GM18867 (cell line): ENCODE data around the gene STRN4.
"Not testable (repeated sequence)": the region's sequence is repeated elsewhere in the genome, so short reads cannot be mapped to it uniquely, and the experiment has no call there.

Experiments
- ATAC-seq: cut with Tn5 transposase; IDR thresholded peaks from one replicate; pipeline ENCODE4 v1.9.1; 2021; ENCODE audit warnings: mild to moderate bottlenecking, moderate library complexity; ENCODE audit not compliant: unreplicated experiment

The STRN4 gene

DNA sequence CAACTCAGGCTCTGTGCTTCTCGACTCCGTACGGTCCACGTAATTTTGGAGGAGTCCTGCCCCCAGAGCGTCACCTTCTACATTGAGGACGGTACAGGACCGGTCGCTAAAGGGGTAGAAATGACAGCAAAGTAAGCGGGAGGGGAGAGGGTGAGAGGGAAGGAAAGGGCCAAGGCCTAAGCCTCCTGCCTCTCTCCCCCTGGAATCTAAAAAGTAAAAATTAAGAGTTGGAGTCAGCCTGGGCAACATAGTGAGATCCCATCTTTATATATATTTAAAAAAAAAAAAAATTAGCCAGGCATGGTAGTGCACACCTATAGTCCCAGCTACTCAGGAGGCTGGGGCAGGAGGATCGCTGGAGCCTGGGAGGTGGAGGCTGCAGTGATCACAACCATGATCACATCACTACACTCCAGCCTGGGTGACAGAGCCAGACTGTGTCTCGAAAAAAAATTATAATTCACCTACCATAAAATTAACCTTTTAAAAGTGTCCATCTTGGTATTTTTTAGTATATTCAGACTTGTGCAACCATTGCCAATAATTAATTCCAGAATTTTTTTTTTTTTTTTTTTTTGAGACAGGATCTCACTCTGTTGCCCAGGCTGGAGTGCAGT lies 29.5 kb upstream of the STRN4 start:
- ATAC-seq = no peak

DNA sequence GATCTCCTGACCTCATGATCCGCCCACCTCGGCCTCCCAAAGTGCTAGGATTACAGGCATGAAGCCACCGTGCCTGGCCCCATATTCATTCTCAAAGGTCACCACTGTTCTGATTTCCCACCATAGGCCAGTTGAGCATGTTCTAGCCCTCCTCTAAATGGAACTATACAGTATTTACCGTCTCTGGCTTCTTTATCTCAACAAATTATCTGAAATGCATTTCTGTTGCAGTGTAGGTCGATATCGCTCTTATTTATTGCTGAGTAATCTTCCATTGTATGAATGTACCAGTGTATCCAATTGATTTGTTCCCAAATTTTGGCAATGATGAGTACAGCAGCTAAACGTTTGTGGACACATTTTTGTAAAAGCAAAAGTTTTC lies 26.8 kb upstream of the STRN4 start:
- no peak for ATAC-seq

DNA sequence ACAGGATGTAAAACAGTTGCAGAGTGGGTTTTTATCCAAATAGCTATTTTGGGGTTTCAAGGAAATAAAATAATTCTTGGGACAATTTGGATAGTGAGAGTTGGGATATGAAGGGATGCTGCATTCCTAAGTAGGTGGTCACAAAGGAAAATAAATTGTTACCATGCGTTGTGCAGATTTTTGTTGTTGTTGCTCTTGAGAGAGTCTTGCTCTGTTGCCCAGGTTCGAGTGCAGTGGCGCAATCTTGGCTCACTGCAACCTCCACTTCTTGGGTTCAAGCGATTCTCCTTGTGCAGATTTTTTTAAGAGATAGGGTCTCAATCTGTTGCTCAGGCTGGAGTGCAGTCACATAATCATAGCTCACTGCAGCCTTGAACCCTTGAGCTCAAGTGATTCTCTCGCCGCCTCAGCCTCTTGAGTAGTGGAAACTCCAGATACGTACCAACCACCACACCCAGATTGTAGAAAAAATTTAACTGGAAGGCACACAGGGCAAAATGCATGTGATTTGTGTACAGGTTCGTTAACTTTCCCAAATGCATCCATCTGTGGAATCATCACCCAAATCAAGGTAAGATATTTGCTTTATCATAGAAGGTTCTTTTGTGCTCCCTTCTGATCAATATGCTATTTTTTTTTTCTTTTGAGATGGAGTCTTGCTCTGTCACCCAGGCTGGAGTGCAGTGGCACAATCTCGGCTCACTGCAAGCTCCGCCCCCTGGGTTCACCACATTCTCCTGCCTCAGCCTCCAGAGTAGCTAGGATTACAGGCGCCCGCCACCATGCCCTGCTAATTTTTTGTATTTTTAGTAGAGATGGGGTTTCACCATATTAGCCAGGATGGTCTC lies 26.1 kb upstream of the STRN4 start:
- ATAC-seq = no peak

DNA sequence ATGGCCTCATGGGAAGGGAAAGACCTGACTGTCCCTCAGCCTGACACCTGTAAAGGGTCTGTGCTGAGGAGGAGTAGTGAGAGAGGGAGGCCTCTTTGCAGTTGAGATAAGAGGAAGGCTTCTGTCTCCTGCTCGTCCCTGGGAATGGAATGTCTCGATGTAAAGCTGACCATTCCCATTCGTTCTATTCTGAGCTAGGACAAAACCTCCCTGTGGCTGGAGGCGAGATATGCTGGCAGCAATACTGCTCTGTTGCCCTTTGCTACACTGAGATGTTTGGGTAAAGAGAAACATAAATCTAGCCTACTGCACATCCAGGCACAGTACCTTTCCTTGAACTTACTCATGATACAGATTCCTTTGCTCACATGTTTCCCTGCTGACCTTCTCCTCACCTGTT lies 22.5 kb upstream of the STRN4 start:
- not testable (repeated sequence) for ATAC-seq

DNA sequence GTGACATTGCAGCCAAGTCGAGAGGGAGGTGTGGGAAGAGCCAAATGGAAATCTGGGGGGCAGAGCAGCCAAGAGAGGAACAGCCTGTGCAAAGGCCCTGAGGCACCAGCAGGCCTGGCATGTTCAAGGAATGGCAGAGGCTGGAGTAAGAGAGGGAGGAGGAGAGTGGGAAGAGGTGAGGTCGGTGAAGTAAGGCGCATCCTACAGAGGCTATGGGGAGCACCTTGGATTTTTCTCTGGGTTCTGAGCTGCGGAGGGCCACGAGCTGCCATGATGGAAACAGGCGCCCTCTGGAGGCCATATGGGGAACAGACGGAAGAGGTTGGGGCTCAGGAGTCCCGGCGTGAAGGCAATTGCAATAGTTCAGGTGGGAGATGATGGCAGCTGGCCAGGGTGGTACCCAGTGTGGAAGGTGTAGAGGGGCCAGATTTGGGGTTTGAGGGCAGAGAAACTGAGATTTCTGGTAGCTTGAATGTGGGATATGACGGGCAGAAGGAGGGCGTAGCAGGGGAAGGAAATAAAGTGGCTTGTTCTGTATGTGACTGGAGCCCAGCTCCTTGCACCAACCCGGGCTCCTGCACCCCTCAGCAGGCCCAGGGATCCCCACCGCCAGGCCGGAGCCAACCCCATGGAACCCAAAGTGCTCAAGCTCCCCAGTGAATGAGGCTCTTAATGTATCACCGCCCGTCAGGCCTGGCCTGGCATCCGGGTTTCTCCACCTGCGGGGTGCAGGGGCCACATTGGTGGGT lies 20.5 kb upstream of the STRN4 start:
- ATAC-seq = no peak

DNA sequence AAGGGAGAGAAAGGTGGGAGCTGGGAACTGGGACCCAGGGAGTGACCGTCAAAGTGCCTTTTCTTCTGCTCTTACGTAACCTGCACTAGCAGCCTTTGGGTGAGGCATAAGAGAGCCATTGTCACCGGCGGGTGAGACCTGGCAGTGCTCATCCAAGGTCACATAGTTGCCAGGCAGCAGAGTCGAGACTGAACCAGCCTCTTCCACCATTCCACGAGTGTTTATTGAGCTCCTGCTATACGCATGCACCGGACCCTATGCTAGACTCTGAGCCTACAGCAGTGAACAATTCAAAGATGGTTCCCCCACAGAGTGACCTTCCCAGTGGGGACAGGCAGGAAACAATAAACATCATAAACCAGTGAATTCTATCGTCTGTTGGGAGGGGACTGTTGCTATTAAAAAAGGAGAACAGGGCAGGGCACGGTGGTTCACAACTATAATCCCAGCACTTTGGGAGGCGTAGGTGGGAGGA lies 18.6 kb upstream of the STRN4 start:
- ATAC-seq = no peak

DNA sequence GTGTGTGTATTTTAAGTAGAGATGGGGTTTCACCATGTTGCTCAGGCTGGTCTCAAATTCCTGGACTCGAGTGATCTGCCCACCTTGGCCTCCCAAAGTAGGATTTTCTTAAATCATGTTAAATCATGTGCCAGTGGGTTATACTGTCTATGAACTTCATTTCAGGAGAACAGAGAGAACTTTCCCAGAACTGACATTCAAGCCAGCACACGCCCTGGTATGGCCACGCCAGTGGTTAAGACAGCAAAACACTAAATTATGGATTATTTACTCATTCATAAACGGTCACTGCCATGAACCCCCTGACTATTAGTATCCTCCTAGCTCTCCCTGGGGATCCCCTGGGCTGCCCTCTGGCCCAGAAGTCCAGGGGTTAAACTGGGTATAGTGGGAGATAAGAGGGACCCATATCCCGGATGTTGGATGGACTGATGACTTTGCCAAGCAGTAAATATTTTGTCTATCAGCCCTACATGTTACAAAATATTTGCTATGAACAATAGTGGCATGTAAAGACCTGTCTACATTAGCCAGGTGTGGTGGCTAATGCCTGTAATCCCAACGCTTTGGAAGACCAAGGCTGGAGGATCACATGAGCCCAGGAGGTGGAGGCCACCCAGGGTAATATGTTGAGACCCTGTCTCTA lies 16.1 kb upstream of the STRN4 start:
- no peak for ATAC-seq

DNA sequence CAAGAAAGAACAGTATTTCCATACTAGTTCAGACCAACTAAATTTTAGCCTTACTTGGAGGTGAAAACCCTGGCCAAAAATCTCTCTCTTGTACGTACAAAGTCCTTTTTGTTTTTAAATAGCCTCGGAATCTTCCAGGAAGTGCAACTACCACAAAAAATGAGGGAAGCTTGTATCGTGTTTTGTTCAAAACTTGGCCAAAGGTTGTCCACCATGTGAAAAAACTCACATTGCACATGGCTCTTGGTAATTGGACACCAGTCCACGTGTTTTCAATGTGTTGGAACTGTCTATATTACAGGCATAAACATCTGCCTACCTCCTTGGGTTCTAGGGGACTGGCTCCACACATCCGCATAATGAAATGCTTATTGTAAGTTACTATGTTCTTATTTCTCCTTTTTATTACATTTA lies 15.2 kb upstream of the STRN4 start:
- ATAC-seq = no peak

DNA sequence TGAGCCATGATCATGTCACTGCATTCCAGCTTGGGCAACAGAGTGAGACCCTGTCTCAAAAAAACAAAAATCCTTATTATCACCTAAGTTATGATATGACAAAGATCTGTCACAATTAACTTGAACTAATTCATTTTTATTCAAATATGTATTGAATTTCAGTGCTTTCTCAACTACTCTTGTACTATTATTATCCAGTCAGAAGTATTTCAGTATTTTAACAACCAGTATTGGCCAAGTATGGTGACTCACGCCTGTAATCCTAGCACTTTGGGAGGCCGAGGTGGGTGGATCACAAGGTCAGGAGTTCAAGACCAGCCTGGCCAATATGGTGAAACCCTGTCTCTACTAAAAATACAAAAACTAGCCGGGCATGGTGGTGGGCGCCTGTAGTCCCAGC lies 14.6 kb upstream of the STRN4 start:
- ATAC-seq = not testable (repeated sequence)

DNA sequence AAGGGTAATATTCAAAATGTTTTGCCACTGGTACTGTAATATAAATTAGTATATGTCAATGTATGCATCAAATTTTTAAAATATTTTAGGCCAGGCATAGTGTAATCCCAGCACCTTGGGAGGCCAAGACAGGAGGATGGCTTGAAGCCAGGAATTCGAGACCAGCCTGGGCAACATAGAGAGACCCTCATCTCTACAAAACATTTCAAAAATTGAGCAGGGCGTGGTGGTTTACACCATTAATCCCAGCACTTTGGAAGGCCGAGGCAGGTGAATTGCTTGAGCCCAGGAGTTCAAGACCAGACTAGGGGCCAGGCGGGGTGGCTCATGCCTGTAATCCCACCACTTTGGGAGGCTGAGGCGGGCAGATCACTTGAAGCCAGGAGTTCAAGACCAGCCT lies 14.1 kb upstream of the STRN4 start:
- no peak for ATAC-seq

DNA sequence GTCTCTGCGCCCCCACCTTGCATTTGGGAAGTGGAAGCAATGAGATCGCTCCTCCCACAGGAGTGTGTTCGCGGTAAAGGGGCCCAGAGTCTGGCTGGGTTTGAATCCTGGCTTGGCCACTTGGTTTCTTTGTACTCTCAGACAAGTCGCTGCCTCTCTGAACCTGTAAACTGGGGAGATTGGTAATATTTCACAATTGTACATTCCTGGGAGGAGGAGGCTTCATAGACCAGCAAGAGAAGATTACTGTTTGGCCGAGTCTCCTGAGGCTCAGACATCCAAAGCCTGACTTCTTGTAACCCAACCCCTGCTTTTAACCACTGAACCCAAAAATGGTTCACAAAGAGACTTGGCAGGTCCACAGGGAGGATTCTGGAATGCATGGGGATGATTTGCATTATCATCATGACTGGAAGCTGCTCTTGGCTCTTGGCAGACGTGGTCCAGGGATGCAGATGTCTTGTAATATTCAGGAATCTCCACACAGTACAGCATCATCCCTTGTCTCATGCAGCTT lies 13.6 kb upstream of the STRN4 start:
- ATAC-seq = no peak

DNA sequence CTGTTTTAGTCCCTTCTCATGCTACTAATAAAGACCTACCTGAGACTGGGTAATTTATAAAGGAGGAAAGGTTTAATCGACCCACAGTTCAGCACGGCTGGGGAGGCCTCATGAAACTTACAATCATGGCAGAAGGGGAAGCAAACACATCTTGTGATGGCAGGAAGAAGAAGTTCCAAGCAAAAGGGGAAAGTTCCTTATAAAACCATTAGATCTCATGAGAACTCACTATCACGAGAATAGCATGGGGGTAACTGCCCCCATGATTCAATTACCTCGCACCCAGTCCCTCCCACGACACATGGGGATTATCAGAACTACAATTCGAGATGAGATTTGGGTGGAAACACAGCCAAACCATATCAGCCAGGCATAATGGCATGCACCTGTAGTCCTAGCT lies 13.0 kb upstream of the STRN4 start:
- no peak for ATAC-seq

DNA sequence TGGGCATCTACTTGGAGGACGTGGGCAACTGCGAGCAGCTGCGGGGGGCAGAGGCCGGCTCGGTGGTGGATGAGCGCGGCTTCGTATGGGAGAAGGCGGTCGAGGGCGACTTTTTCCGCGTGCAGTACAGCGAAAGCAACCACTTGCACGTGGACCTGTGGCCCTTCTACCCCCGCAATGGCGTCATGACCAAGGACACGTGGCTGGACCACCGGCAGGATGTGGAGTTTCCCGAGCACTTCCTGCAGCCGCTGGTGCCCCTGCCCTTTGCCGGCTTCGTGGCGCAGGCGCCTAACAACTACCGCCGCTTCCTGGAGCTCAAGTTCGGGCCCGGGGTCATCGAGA lies 10.3 kb upstream of the STRN4 start:
- ATAC-seq = no peak

DNA sequence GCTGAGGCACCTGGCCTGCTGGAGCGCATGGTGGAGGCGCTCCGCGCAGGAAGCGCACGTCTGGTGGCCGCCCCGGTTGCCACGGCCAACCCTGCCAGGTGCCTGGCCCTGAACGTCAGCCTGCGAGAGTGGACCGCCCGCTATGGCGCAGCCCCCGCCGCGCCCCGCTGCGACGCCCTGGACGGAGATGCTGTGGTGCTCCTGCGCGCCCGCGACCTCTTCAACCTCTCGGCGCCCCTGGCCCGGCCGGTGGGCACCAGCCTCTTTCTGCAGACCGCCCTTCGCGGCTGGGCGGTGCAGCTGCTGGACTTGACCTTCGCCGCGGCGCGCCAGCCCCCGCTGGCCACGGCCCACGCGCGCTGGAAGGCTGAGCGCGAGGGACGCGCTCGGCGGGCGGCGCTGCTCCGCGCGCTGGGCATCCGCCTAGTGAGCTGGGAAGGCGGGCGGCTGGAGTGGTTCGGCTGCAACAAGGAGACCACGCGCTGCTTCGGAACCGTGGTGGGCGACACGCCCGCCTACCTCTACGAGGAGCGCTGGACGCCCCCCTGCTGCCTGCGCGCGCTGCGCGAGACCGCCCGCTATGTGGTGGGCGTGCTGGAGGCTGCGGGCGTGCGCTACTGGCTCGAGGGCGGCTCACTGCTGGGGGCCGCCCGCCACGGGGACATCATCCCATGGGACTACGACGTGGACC lies 9.7 kb upstream of the STRN4 start:
- ATAC-seq = no peak

DNA sequence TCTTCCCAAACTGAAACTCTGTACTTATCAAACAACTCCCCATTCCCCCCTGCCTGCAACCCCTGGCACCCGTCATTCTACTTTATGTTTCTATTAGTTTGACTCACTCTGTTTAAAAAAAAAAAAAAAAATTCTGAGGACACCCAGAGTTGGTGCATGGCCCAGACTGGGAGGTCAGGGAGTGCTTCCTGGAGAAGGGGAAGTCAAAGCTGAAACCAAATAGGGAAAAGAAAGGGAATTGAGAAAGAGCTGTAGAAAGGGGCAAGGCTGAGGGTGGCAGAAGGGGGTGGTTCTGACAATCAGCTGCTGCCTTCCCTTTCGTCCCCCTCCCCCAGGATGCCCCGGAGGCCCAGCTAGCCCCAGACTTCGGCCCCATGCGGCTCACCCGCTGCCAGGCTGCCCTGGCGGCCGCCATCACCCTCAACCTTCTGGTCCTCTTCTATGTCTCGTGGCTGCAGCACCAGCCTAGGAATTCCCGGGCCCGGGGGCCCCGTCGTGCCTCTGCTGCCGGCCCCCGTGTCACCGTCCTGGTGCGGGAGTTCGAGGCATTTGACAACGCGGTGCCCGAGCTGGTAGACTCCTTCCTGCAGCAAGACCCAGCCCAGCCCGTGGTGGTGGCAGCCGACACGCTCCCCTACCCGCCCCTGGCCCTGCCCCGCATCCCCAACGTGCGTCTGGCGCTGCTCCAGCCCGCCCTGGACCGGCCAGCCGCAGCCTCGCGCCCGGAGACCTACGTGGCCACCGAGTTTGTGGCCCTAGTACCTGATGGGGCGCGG lies 9.0 kb upstream of the STRN4 start:
- no peak for ATAC-seq

DNA sequence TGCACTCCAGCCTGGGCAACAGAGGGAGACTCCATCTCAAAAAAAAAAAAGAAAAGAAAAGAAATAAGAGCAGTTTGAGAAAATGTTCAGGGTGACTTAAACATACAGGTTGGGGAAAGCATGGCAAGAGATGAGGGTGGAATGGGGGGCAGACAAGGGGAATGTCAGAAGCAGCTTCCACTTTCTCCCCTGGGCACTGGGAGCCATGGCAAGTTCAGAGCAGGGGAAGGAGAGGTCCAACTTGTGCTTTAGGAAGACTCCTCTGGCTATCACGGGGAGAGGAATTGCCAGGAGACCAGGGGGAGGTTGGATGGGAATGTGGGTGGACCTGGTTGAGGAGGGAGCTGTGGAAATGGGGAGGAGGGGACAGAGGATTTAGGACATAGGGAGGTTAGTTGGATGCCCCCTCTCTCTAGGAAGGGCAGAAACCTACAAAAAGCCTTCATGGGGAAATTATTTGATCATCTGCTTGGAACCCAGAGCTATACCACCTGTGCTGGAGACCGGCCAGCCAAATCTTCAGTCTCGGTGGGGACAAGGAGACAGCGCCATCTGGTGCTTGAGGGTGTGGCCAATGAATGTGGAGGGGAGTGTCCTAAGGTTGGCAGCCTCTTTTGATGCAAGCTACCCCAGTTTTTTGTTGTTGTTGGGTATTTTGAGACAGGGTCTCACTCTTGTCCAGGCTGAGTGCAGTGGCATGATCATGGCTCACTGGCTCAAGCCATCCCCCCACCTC lies 7.3 kb upstream of the STRN4 start:
- no peak for ATAC-seq

DNA sequence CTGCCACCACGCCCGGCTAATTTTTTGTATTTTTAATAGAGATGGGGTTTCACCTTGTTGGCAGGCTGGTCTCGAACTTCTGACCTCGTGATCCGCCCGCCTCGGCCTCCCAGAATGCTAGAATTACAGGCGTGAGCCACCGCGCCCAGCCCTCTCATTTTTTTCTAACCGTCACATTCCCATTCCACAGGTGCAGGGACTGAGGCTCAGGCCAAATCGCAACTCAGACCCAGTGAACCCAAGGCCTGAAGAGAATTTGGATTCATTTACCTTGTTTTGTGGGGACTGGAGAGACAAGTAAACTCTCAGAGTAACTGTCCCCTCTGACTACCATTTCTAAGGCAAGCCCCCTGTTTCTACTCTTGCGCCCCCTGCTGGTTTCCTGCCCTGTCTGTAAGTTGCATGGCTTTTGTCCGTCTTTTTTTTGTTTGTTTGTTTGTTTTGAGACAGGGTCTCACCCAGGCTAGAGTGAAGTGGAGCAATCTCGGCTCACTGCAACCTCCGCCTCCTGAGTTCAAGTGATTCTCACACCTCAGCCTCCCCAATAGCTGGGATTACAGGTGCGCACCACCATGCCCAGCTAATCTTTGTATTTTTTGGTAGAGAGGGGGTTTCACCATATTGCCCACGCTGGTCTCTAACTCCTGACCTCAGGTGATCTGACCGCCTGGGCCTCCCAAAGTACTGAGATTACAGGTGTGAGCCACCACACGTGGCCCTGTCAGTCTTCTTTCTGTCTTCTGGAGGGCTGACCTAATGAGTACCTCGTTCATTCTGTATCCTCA lies 2.3 kb upstream of the STRN4 start:
- ATAC-seq = no peak

DNA sequence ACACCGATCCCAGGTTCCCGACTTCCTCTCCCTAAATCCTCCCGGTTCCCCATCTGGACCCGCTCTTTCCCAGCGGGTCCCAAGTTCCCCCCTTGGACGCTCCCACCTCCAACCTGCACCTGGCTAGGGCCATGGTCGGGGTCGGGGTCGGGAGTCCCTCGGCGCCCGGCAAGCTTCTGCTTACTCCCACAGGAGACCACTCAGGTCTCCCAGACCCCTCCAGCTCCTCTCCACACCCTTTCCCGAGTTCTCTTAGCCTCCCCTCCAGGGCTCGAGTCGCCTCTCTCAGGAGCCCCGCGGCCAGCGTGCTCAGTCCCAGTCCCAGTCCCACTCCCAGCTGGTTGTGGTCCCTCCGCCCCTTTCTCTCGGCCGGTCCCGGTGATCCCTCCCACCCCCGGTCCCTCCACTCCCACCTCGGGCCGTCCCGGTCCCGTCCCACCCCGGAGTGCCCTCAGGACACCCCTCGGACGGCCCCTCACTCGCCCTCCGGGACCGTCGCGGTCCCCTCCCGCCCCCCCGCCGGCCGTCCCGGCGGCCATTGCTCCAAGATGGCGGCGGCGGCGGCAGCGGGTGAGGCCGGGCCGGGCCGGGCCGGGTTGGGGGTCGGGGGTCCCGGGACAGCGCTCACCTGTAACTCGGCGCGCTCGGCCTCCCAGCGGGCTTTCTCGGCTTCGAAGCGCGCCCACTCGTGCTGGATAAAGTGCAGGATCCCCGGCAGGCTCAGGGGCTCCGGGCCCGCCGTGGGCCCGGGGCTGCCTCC lies 549 bp downstream of the STRN4 start, which contains the start of gene FKRP:
Gene FKRP (plus strand): TSS at position 537 of the 760 bp plus-strand sequence. CDS start 9,394 bp downstream, outside the sequence.
- ATAC-seq = peak; percentile 33
